Right hindlimb (tissue), 1 donor: ENCODE measurements around the gene NOS3.

Experiments used
- DNase-seq: peaks from one replicate; pipeline ENCODE4 v3.0.0-alpha.2; 2018

Gene NOS3

GRCh38 chr7:150965273-150965830 lies 25.5 kb upstream of the NOS3 start:
- no peak for DNase-seq

GRCh38 chr7:150966002-150966401 lies 24.8 kb upstream of the NOS3 start:
- DNase-seq, result no peak

- DNase-seq, result no peak
Measured at GRCh38 chr7:150967349-150967748, 23.5 kb upstream of the NOS3 start.

- no peak for DNase-seq
Measured at GRCh38 chr7:150968056-150968733, 22.6 kb upstream of the NOS3 start.

- no peak for DNase-seq
Measured at GRCh38 chr7:150968734-150969372, 22.0 kb upstream of the NOS3 start.

GRCh38 chr7:150969475-150969874 lies 21.3 kb upstream of the NOS3 start:
- no peak for DNase-seq

- DNase-seq, result no peak
Measured at GRCh38 chr7:150970424-150970823, 20.4 kb upstream of the NOS3 start.

GRCh38 chr7:150971242-150972022 lies 19.4 kb upstream of the NOS3 start:
- DNase-seq, result peak; percentile 80

- peak; percentile 81 for DNase-seq
Measured at GRCh38 chr7:150972023-150972468, 18.8 kb upstream of the NOS3 start.

GRCh38 chr7:150972741-150973140 lies 18.1 kb upstream of the NOS3 start:
- DNase-seq, result no peak

GRCh38 chr7:150973571-150974451 lies 17.0 kb upstream of the NOS3 start:
- DNase-seq, result no peak

GRCh38 chr7:150974468-150975391 lies 16.1 kb upstream of the NOS3 start:
- DNase-seq, result no peak

GRCh38 chr7:150975536-150976319 lies 15.1 kb upstream of the NOS3 start:
- DNase-seq, result no peak

GRCh38 chr7:150976529-150977381 lies 14.1 kb upstream of the NOS3 start:
- DNase-seq, result no peak

GRCh38 chr7:150977382-150978125 lies 13.3 kb upstream of the NOS3 start:
- no peak for DNase-seq

- DNase-seq, result peak; percentile 81
Measured at GRCh38 chr7:150978126-150978789, 12.6 kb upstream of the NOS3 start, which contains the start of gene KCNH2. Gene KCNH2 (minus strand): TSS chr7:150978321. CDS start chr7:150977913, 408 bp downstream.

GRCh38 chr7:150979713-150980390 lies 11.0 kb upstream of the NOS3 start:
- DNase-seq, result no peak
